ENCODE results near the gene ABCG2. TPM values are rescaled to one million over a fixed set of nuclear protein-coding genes. Genes with fewer than 3 reads are reported as not detected.
"Not testable (repeated sequence)": the region's sequence is repeated elsewhere in the genome, so short reads cannot be mapped to it uniquely, and the experiment has no call there.

ABCG2 gene
- polyA plus RNA-seq, 12 donors: 3.8 to 13.5 (median 5.6) TPM; not detected in 1

GRCh38 chr4:88169298-88169697 is 10.9 kb upstream of the ABCG2 start:
- no peak for DNase-seq

- DNase-seq: no peak
Measured at GRCh38 chr4:88166608-88167007, 8.2 kb upstream of the ABCG2 start.

- no peak for DNase-seq
Measured at GRCh38 chr4:88163336-88163735, 4.9 kb upstream of the ABCG2 start.

- DNase-seq: no peak
Measured at GRCh38 chr4:88162626-88163025, 4.2 kb upstream of the ABCG2 start.

GRCh38 chr4:88159229-88159725 is 838 bp upstream of the ABCG2 start:
- no peak for DNase-seq

- DNase-seq: no peak
Measured at GRCh38 chr4:88158038-88158488, 376 bp downstream of the ABCG2 start.

- DNase-seq: not testable (repeated sequence)
Measured at GRCh38 chr4:88152331-88152730, 6.1 kb downstream of the ABCG2 start.

GRCh38 chr4:88148560-88148959 is 9.9 kb downstream of the ABCG2 start:
- DNase-seq: no peak

GRCh38 chr4:88147799-88148217 is 10.6 kb downstream of the ABCG2 start:
- no peak for DNase-seq

GRCh38 chr4:88146891-88147290 is 11.5 kb downstream of the ABCG2 start:
- no peak for DNase-seq

- DNase-seq: no peak
Measured at GRCh38 chr4:88144866-88145300, 13.6 kb downstream of the ABCG2 start.

GRCh38 chr4:88144048-88144447 is 14.4 kb downstream of the ABCG2 start:
- DNase-seq: no peak

GRCh38 chr4:88143504-88143903 is 14.9 kb downstream of the ABCG2 start:
- DNase-seq: no peak

- no peak for DNase-seq
Measured at GRCh38 chr4:88138561-88138960, 19.9 kb downstream of the ABCG2 start.

GRCh38 chr4:88137112-88137511 is 21.3 kb downstream of the ABCG2 start:
- DNase-seq: no peak

GRCh38 chr4:88136249-88136648 is 22.2 kb downstream of the ABCG2 start:
- no peak for DNase-seq

GRCh38 chr4:88135356-88135663 is 23.1 kb downstream of the ABCG2 start:
- DNase-seq: no peak

GRCh38 chr4:88134536-88135355 is 23.7 kb downstream of the ABCG2 start:
- no peak for DNase-seq

GRCh38 chr4:88134111-88134510 is 24.3 kb downstream of the ABCG2 start:
- no peak for DNase-seq

GRCh38 chr4:88130544-88131305 is 27.7 kb downstream of the ABCG2 start:
- no peak for DNase-seq

- no peak for DNase-seq
Measured at GRCh38 chr4:88130003-88130402, 28.4 kb downstream of the ABCG2 start.

GRCh38 chr4:88122260-88122659 is 36.2 kb downstream of the ABCG2 start:
- not testable (repeated sequence) for DNase-seq

- no peak for DNase-seq
Measured at GRCh38 chr4:88119943-88120342, 38.5 kb downstream of the ABCG2 start.
